LoVo (cell line): Measurements from ENCODE around the gene SLC39A2.
"Not testable (repeated sequence)": the region's sequence is repeated elsewhere in the genome, so short reads cannot be mapped to it uniquely, and the experiment has no call there.

Experiments
- DNase-seq: peaks from one replicate; pipeline ENCODE4 v3.0.0-alpha.2; 2016; ENCODE audit warnings: low spot score

SLC39A2 gene

DNA sequence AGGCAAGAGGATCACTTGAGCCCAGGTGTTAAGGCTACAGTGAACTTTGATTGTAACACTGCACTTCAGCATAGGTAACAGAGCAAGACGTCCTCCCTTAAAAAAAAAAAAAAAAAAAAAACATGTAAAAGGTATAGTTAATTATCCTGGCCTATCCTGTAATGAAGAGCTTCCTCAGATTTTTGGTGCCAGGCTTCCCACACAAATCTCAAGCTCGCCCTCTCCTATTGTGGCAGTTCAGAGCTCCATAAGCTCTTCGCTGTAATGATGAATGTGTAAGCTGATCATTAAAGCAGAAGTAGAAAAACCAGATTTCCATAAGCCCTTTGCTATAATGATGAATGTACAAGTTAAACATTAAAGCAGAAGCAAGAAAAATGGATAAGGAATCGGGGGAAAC, 2.0 kb upstream of the SLC39A2 start:
- DNase-seq: no peak

DNA sequence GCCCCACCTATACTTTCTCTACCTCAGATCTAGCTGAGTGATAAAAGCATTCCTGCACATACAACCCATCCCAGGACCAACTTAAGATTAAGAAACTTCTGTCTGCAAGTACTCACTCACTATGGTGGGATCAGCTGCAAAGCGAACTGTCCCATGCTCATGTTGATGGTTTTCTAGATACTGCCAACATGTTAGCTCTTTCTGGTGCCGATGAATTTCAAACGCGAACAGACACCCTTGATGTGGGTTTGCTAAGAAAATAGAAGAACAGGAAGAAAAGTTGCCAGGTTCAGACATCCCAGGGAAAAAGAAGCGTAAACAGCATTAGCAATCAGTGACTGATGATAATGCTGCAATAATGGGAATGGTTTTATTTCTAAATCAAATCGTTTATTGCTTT, 1.5 kb upstream of the SLC39A2 start:
- DNase-seq: no peak

DNA sequence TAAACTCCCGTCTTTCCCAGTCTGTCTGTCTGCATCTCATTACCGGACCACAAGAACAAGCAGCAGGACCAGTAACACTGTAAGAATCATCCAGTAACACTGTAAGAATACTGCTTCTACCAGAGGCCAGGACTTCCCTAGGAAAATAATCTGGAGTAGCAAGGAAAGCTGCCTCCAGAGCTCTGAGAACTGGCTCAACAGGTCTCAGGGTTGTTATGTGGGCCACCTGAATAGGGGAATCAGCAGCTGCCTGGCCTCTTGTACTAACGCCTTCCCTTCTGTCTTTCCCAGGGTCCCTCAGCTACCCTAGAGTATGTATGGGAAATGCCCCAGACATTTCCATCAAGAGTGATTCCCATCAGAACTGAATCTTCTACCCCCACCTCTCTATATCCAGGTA, 954 bp upstream of the SLC39A2 start:
- DNase-seq: no peak

DNA sequence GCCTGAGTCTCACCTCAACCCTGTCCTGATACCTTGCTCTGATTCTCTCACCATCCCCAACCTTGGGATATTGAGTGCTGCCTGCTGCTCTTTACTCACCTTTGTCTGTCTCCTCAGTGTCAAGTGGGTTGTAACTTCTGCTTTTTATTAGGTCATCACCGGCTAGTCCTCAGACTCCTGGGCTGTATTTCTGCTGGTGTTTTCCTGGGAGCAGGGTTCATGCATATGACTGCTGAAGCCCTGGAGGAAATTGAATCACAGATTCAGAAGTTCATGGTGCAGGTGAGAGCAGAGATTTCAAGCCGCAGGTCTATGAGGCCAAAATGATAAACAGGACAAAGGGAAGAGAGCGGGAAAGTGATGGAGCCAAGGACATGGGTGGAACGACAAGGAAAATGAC, 498 bp downstream of the SLC39A2 start:
- DNase-seq: no peak

DNA sequence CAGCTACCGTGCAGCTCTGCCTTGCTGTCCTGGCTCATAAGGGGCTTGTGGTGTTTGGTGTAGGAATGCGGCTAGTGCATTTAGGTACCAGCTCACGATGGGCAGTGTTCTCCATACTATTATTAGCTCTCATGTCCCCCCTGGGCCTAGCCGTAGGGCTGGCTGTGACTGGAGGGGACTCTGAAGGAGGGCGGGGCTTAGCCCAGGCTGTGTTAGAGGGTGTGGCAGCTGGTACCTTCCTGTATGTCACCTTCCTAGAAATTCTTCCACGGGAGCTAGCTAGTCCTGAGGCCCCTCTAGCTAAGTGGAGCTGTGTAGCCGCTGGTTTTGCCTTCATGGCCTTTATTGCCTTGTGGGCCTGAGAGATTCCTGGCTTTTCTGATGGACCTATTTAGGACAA, 2.1 kb downstream of the SLC39A2 start:
- no peak for DNase-seq

DNA sequence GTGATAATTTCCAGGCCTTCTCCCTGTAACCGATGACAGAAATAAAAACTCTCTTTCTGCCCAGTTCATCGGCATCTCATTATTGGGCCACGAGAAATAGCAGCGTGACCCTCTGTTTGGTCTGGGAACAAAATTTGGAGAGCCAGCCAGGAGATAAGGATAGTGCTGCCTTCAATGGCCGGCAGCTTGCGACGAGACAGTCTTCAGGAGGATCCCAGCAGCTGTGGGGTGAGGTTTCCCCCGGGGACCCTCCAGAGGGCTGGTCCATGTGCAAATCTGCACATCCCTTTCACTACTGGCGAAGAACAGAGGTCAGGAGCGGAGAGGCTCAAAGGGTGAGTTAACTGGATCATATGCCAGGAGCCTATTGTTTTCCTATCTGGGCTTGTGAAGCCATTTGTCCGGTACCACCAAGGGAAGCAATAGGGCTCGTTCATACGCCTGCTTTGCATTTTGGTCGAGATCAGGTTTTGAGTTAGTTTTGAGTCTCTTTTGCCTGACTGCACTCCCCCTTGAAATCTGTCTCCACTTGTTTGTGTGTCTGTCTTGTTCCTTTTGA, 4.8 kb downstream of the SLC39A2 start:
- DNase-seq: no peak

DNA sequence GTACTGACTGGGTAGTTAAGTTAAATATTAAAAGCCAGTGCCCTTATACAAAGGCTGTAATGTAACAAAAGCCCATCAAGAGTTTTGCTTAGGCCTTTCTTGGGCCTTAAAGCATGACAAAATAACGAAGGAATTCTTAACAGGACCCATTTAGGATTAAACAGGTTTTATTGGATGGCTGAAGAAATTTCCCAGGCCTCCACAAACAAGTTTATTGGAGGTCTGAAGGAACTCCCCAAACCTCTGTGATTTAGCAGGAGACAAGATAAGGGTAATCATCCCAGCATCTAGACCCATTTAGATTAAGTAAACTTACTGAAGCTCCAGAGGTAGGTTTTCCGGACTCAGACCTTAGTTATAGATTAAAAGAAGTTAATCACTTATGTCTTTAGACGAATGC, 10.6 kb downstream of the SLC39A2 start:
- DNase-seq: not testable (repeated sequence)

DNA sequence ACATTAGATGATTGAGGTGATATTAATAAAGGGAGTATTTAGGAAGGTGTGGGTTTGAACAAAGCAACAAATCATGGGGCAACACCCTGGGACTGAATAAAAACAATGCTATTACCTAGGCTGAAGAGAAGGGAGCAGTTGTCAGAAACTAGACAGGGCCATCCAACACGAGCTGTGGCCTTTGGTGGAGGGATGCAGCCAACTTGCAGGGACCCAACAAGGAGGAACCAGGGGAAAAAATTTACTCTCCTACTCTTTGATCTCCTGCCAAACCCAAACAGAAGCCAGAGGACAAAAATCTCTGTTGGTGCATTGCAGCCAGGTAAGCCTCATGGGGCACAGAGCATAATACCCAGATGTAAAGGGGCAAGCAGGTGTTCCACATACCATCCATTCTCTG, 12.0 kb downstream of the SLC39A2 start:
- DNase-seq: no peak

DNA sequence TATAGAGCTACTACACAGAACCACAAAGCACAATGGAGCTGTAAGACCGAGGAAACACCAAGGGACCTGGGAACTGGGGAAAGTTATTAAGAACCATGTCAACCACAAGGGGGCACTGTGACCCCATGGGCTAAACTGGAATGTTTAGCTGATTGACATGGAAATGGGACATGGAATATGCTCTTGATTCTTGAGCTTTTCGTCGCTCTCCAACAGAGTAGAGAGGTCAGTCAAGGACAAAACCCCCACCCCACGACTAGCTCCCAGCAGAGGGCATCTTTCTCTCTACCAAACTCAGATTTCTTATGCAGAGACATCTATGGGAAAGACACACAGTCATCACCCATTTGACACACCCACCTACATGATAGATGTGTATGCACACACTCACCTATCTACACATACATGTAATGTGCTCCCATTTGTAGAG, 15.7 kb downstream of the SLC39A2 start:
- peak; percentile 84 for DNase-seq

DNA sequence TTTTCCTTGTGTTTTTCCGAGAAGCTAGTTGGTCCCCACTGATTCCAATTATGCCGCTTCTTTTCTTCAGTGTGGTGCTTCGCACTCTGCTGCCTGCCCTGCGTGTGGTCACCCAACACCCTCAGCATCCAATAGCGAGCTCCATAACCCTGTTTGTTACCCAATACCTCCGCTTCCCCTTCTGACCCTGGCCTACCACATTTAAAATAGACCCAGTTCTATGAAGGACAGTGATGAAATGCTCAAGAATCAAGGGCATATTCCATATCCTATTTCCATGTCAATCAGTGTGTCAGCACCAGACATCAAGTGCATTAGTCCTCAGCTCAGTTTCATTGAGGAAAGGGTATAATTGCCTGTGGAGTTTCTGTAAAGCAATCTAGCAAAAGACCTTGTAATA, 16.2 kb downstream of the SLC39A2 start:
- no peak for DNase-seq

DNA sequence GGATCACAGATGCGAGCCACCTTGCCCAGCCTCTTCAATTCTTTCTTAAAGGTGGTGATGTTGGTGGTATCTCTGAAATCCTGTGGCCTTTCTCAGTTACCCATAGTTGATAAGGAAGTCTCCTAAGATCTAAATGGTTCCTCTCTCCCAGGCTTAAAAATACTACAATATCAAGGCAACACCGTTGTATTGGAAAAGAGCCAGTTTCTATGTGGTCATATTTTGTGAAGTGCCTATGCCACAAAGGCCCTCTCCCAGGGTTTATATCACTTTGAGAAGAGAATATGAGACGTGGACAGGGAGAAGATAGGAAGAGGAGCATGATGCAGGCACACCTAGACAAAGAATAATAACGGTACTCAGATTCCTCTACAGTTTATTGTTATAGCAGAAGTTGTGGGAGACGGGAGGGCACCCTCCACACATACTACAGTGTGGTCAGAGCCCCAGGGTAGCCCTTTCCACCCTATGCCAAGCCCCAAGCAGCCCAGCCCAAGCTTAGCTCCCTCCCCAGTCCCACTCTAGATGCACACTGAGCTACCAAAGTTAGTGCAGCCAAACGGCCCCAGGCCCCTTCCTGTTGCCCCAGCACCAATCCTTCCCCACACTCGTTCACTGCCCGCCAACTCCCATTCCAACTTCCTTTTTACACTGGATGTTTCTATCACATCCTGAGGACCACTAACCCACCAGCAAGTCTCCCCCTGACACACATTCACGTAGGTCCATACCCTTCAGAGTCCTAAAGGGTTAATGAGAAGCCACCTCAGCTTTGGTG, 17.5 kb downstream of the SLC39A2 start:
- DNase-seq: no peak

DNA sequence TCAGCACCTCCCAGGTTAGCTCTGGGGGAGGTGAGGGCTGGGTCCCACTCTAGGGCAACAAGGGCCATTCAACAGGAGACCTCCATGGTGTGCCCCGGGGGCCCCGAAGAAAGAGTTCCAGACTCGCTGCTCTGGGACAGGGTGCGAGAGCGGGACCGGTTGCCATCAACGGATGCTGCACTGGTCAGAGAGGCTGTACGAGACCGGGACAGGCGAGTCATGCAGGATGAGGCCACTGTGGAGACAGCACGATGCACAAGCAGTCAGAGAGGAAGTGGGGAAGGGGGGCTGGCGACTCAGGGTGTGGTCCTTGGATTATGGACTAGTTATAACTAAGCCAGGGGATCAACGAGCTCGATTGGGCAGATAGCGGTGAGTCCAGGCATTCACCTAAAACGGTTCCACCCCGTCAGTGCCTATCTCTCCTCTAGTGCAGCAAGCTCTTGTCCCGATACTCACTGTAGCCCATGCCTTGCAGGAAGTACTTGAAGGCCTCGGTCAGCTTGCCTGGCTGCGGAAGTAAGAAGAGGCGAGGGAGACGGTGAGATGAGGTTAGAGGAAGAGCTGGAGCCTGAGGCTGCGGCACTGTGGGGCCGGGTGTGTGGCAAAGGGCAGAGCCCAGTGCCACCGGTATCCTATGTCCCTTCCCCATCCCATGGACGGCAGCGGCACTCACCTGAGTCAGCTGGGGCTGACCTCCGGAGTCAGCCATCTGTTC, 18.6 kb downstream of the SLC39A2 start:
- no peak for DNase-seq

DNA sequence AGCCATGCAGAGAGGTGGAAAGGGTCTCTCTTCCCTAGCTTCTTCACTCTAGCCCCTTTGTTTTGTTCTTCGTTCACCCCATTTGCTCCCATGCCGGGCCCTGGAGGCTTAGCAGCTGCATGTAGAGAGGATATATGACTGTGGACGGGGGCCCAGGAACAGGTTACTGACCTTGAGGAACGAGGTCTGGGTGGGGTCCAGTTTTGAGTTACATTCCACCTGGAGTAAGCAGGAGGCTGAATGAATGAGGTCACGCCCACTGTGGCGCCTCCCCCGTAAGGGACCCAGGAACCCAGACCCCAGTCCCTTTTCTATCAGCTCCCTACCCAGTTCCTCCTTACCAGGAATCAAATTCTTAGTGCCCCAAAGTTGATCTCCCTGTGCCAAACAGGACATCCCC, 19.2 kb downstream of the SLC39A2 start:
- no peak for DNase-seq

DNA sequence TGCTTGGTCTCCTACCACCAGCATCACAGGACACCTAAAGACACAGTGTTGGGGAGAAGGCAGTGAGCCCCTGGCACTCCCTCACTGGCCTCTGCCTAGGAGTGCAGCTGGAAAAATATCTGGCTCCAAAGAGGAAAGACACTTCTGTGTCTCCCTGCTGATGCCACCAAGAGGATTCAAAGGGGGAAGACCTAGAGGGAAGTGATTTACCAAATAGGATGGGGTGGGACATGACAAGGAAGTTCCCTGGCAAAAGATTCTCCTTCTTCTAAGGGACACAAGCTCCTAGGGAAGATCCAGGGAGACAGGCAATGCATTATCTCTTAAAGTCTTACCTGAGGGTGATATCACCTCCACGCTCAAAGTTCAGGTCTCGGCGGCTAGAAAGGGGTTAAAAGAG, 19.7 kb downstream of the SLC39A2 start:
- no peak for DNase-seq

DNA sequence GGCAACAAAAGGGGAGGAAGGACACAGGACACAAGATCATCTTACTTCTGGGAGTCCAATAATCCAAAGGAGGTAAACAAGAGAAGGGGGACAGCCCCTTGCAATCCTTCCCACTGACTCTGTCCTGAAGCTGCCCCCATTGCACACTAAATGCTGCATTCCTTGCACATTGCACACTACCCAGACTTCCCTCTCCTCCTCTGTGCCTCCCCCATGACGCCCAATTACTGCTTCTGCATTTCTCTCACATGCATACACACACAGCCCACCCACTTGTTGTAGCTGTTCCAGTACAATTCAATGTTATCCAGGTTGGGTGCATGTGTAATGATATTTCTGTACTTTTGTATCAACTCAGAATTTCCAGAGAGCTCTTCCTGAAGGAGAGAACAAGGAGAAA, 20.3 kb downstream of the SLC39A2 start:
- no peak for DNase-seq

DNA sequence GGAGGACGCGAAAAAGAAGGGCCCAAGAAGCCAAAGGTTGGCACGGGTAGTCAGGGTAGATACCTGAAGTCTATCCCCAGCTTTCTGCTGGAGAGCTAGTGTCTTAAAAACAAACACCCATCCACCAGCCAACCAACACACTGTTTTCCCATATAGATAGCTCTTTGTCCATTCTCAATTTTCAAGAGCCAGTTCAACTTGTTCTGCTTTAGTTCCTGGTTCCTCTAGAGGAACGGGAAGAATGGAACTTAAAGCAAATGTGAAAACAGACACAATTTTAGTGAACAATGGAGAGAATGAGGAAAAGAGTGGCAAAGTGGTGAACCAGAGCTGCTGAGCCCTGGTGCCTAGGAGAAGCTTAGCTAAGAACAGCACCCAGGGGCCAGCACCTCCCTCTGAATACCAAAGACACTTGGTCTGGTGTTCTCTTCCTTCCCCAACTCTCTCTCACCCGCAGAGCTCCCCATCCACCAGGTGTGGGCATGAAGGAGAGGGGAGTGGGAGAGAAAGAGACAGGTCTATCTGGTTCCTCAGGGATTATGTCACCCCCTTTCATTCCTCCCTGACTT, 22.0 kb downstream of the SLC39A2 start:
- no peak for DNase-seq

DNA sequence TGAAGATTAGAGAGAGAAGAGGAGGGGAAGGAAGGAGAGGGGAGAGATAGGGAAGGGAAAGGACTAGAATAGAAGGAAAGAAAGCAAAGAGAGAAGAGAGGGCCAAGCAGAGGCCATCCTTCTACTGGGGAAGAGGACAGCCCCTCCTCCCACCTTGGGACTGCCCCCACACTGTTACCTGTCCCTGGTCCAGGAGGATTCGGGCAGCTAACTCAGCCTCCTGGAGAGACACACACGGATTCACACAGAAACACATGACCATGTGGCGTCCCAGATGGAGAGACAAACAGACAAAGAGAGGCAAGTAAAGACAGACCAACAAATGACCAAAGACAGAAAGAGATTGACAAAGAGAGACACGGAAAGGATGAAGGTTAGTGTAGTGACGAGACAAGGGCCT, 23.6 kb downstream of the SLC39A2 start:
- DNase-seq: no peak

DNA sequence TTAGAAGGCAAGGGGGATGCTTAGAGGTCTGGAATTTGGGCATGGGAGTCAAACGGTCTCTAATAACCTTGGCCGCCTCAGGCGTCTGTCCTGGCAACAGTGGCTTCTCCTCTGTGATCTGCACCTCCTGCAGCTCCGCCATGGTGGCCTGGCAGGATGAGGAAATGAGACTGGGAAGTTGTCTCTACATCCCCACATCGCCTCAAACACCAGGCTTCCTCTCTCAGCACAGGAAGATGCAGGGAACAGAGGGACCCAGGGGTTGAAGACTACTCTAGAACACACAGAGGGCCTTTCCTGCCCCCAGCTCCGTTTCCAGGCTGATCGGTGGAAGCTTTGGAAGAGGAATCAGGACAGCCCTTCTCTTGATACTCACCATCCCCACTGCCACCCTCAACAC, 24.1 kb downstream of the SLC39A2 start:
- DNase-seq: no peak

DNA sequence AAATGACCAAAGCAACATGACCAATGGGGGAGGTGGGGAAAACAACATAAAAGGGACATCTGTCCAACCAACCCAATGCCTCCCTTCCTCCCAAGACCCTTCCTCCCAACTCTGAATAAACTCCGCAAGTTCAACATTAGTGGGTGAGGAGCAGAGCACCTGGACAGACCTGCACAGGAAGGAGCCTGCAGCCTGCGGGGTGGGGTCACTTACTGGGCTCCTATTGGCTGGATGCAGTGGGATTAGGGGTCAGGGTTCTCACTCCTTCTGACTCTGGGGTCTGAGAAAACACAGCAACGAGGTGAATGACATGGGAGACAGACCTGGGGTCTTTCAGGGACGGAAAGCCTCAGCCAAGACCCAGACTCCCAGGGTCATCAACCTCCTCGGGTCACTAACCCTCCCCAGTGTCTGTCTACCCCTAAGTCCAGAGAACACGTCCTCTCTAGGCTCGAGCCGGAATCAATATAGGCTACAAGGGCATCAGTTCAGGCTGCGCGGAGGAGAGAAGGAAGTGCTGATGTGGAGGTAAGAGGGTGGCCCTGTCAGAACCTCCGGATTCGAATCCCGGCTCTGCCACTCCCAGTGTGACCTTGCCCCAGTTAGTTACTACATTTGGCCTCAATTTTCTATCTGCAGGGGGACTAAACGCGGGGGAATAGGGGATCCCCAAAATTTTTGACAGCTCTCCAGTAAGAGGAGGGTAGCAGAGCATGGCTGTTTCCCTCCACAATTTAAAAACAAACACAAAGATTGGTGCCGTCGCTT, 24.9 kb downstream of the SLC39A2 start:
- DNase-seq: no peak

DNA sequence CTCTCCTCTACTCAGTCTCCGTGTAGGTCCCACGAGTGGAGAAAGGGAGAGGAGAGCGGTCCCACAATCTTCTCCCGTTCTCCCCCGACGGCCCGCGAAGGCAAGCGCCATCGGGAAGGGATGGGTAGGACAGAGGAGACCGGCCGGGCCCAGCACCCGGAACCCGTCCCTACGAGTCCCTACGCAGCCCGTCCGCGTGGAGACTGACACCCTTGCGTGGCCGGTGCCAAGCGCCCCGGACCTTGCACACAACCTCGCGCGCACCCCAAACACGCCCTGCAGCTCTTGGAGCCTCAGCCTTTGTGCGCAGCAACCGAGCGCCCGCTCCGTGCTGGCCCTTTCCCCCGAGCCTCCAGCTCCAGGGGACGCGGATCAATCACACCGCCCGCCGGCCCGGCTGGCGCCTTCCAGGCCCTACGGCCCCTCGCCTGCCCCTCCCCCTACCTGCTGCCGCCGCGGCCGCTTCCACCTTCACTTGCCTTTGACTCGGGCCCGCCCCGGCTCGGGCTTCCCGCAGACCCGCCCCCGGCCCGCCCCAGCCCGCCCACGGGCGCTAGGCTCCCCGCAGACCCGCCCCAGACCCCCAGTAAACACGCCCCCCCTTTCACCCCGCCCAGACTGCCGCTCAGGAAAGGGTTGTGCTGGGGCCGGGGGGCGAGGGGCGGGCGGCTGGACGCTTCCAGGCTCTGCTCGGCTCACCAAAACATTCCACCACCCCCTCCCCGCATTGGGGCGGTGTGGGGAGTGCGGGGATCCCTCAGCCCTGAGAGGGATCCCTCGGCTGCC, 25.7 kb downstream of the SLC39A2 start, which contains the start of gene NDRG2:
NDRG2 (minus strand) TSS at position 477 of the 786 bp plus-strand sequence. CDS start 1,746 bp downstream, outside the sequence.
- peak; percentile 72 for DNase-seq
